ENCODE measurements around the gene PRRT1B.

Gene PRRT1B

DNA sequence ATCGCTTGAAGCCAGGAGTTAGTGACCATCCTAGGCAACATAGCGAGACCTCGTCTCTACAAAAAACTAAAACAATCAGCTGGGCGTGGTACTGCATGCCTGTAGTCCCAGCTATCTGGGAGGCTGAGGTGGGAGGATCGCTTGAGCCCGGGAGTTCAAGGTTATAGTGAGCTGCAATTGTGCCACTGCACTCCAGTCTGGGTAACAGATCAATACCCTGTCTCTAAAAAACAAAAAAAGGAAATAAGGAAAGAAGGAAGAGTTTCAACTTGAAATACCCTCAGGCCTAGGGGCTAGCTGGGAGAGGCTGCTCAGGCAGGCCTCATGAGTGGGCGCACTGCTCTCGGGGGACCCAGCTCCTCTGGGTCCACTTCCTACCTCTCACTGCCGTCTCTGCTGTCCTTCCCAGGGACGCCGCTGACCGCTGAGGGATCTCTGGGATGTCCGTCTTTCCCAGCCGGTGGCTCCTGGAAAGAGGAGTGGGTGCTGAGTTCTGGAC lies 56.4 kb downstream of the PRRT1B start:
- no peak for DNase-seq

DNA sequence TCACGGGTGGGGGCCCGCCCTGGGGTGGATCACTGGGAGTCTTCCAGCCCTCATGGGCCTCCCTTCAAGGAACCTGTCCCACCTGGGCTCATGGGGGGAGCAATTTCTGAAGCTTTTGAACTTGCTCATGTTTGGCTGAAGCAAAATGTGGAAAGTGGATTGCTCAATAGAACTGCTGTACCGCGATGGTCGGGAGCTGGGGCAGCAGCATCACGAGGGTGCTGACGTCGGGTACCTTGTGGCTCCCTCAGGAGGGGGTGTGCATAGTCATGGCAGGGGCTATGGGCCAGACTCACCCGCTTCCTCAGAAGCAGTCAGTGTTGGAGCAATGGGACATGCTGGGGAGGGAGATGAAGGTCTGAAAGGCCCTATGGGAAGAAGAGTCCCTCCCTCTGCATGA lies 57.9 kb downstream of the PRRT1B start:
- DNase-seq: no peak

DNA sequence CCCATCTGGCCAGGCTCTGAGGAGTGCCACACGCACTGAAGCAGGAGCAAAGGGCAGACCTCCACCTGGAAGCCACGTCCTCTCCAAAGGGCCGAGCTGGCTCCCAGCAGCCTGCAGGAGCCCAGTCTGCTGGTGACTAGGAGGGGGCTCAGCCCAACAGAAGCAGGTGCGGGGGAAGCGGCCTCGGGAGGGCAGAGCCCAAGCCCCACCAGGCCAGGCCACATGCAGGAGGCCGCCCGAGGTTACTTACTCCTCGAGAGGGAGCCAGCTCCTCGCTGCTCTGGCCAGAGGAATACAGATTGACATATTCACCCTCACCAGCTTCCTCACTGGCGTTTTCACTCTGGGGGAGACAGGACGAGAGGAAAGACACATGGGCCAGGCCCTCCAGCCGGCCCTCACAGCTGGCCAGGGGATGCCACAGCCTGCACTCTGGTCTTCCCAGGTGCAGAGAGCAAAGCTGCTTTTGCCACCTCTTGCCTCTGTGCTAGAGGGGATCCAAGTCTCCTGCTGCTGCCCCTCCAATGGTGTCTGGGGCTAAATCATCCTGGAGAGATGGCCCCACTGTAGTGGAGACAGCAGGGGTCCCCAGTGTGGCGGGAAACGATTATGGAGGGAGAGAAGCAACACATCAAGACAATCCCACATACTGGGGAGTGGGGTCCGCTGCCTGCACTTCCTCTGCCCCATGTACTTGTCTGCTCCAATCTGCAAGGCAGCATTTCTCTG lies 58.6 kb downstream of the PRRT1B start:
- DNase-seq: no peak

DNA sequence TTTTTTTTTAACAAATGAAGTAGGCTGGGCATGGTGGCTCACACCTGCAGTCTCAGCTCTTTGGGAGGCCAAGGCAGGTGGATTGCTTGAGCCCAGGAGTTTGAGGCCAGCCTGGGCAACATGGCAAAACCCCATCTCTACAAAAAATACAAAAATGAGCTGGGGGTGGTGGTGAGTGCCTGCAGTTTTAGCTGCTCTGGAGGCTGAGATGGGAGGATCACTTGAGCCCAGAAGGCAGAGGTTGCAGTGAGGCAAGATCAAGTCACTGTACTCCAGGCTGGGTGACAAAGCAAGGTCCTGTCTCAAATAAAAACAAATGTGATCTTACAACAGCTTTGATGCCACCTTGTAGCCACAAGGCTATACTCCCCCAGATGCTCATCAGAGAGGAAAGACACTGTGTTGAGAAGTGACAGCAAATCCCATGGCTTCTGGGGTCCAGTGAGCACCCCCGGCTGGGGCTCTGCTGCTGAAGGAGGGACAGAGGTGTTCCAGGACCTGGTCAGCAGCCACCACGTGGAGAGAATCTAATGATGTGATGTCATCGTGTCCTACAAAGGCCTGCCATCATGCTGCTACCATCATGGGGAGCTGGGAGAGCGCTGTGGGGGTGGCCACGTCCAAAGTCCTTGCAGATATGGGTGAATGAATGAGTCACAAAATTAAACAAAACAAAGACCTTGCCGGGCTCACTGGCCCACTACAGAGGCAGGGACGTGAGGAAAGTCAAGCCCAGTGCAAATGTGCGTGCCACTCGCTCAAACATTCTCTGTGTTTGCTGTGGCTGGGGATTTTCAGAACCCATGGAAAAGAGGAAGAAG lies 60.7 kb downstream of the PRRT1B start:
- no peak for DNase-seq

DNA sequence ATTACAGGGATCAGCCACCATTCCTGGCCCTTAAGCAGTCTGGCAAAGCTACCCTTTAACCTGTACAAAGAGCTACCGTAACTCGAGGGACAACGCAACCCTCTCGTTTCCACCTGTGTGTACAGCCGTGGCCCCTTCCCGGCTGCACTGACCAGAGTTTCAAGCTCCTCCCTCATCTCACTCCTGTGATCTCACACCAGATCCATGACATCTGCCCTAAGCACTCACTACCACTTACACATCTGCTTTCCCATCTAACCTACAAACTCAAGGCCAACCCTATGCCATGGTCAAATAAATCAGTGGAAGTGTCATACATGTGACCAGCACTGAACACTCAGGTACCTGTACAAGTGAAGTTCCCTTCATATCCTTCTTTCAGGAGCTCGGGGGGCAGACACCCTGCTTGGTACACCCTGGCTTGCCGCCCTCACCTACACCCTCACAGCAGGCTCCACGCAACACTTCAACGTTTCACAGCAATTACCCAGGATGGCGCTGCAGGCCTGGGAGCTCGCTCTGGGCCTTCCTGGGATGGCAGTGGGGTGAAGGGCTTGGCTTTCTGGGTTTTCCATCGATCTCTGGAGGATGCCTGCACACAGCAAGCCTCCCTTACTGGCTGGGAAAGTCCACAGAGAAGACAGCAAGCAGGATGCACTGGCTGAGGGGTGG lies 61.7 kb downstream of the PRRT1B start:
- no peak for DNase-seq

DNA sequence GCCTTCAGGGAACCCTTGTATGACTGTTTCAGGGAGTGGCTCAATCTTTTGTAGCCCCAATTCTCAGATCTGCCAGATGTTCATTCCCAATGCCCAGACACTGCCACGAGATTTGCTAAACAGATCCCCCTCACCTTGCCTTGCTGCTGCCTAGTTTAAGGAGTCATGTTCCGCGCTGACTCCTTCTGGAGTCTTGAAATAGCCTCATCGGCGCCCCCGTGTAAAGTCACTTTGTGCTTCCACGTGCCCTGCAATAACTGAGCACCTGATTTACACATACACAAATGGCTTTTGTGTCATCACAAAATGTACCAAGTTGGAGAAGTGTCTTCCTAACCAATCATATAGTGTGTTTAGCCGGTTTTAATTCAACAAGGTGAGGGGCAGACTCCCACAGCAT lies 62.3 kb downstream of the PRRT1B start:
- DNase-seq: no peak

DNA sequence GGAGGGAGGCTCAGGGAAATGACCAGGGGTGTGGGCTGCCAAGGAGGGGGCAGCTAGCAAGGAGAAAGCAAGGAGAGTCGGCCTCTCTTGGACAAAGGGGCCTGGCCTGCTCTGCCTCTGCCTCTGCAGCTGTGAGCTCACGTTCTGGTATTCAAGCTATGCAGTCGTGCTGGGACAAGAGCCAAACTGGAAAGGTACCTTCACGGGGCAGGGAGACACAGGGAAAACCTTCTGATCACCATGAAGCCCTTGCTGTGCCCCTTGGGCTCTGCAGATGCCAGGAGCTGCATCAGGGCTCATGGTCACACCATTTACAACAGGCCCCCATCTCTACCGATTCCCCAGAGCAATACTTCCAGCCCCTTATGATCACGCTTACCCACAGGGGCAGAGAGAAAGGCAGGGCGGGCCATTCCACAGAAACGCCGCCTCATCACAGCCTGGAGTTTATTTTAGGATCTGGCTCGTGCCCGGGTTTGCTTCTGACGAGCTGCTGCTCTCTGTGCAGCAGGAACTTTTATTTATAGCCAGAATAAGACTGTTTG lies 63.2 kb downstream of the PRRT1B start:
- DNase-seq: no peak
